ENCODE data around the gene WASF2. TPM values are rescaled to one million over a fixed set of nuclear protein-coding genes. Genes with fewer than 3 reads are reported as not detected.

Gene WASF2
- total RNA-seq, 1 experiment from 2014 or later, result 65.9 TPM

- Histone ChIP-seq H3K4ac (ENCODE audit: low read depth, low read length) (no peak overlapping the region), H3K56ac (ENCODE audit: insufficient read length, low read depth, low read length) (no peak overlapping the region), H3K27me3 (ENCODE audit: insufficient read depth, low read length) (no peaks in the 10 kb centered on the region), H4K5ac (ENCODE audit: insufficient read length, low read depth, low read length) (no peak overlapping the region), H3K9ac (ENCODE audit: extremely low read depth, insufficient read length, low read length) (no peak overlapping the region), H4K91ac (ENCODE audit: insufficient read length, low read depth, low read length) (no peak overlapping the region), H3K27ac (ENCODE audit: insufficient read length, low read depth, low read length) (no peak overlapping the region), H3K4me1 (ENCODE audit: insufficient read depth, low read length) (no peaks in the 10 kb centered on the region; the same call in 1 of the 2 replicates), H3K4me2 (ENCODE audit: insufficient read depth, insufficient read length, low read length) (no peak overlapping the region), H2BK12ac (ENCODE audit: insufficient read length, low read depth, low read length) (no peak overlapping the region), H3K79me1 (ENCODE audit: insufficient read depth, low read depth, low read length, poor library complexity, severe bottlenecking) (peaks cover 3% of the 10 kb centered on the region), H3K79me2 (ENCODE audit: insufficient read depth, low read length) (no peaks in the 10 kb centered on the region; the same call in 1 of the 2 replicates), H3K14ac (ENCODE audit: insufficient read depth, low read length) (no peak overlapping the region), H2BK20ac (ENCODE audit: low read depth, low read length, poor library complexity, severe bottlenecking) (no peak overlapping the region), H3T11ph (ENCODE audit: low read length) (no peak overlapping the region), H2AFZ (ENCODE audit: low read length) (no peak overlapping the region), H2BK5ac (ENCODE audit: insufficient read length, low read length) (no peak overlapping the region), H2BK120ac (ENCODE audit: low read depth, low read length, poor library complexity, severe bottlenecking) (no peak overlapping the region), H3K9me3 (ENCODE audit: control insufficient read depth, low read depth, low read length) (no peaks in the 10 kb centered on the region), H3K23ac (ENCODE audit: insufficient read length, low read depth, low read length) (no peak overlapping the region), H3K18ac (ENCODE audit: insufficient read length, low read depth, low read length) (no peak overlapping the region), H2AK5ac (ENCODE audit: insufficient read length, low read length) (no peak overlapping the region), H2BK15ac (ENCODE audit: low read depth, low read length) (no peak overlapping the region), H3K23me2 (ENCODE audit: insufficient read length, low read depth, low read length, poor library complexity, severe bottlenecking) (no peaks in the 10 kb centered on the region), H4K20me1 (ENCODE audit: control insufficient read depth, insufficient read depth, insufficient read length) (no peaks in the 10 kb centered on the region), H4K8ac (replicated peaks; ENCODE audit: insufficient read length, low read depth, low read length) (no peak overlapping the region)
- H3K9me3 Mint-ChIP-seq, result no peaks in the 10 kb centered on the region
- H3K27me3 Mint-ChIP-seq (ENCODE audit: low read depth), result no peaks in the 10 kb centered on the region
- WGBS (ENCODE audit: extremely low coverage, insufficient read length, low lambda C conversion rate), result no CpG with 5 or more reads among the region's 1 CpG
- TF ChIP-seq CTCF (conservative IDR thresholded peaks at IDR 0.05), result no peak
- H3K4me3 Mint-ChIP-seq, result no peak overlapping the region
- H3K4me1 Mint-ChIP-seq, result peaks cover 12 to 15% of the 10 kb centered on the region in 2 experiments
- peak overlapping the region in 1 of 3 experiments; percentile 42; a peak in 2 of 7 replicates for H3K27ac Mint-ChIP-seq
- DNase-seq, result no peak
- peaks cover 2 to 5% (median 3%) of the 10 kb centered on the region in 3 experiments; a peak in 4 of 7 replicates for H3K36me3 Mint-ChIP-seq (ENCODE audit: insufficient read depth in 1 of 3, low read depth in 3 of 3)
These were observed 38.6 kb downstream of the WASF2 start for GRCh38 chr1:27451343-27451742.
